HUES6 (cell line): Measurements from ENCODE around the gene CRTAP.
A peak's percentile ranks its signal among the peaks of the same experiment; 100 is the strongest.
"Not testable (repeated sequence)": the region's sequence is repeated elsewhere in the genome, so short reads cannot be mapped to it uniquely, and the experiment has no call there.

Experiments used
- H3K27ac ChIP-seq: 2 replicates; pipeline ENCODE4 v1.7.0; 2013; ENCODE audit warnings: low read depth, mild to moderate bottlenecking, low read length, inconsistent platforms
- H3K27me3 ChIP-seq: 2 replicates; pipeline ENCODE4 v1.6.1; 2013; ENCODE audit warnings: low read length; ENCODE audit not compliant: control insufficient read depth, insufficient read depth
- H3K36me3 ChIP-seq: 2 replicates; pipeline ENCODE4 v1.6.1; 2013; ENCODE audit warnings: low read length; ENCODE audit not compliant: control insufficient read depth, insufficient read depth
- H3K4me1 ChIP-seq: 2 replicates; pipeline ENCODE4 v1.6.1; 2013; ENCODE audit warnings: low read length; ENCODE audit not compliant: control insufficient read depth, insufficient read depth
- H3K4me3 ChIP-seq: 2 replicates; pipeline ENCODE4 v1.5.1; 2013; ENCODE audit warnings: low read depth, low read length
- H3K9ac ChIP-seq: one replicate; pipeline ENCODE4 v1.6.1; 2013; ENCODE audit warnings: mild to moderate bottlenecking, low read length
- H3K9me3 ChIP-seq: 2 replicates; pipeline ENCODE4 v1.6.1; 2013; ENCODE audit warnings: low read depth, low read length; ENCODE audit not compliant: control insufficient read depth, insufficient read depth

CRTAP gene

GRCh38 chr3:33100229-33100628, 13.6 kb upstream of the CRTAP start:
- no peaks in the 10 kb centered on the region for H3K36me3 ChIP-seq
- H3K27ac ChIP-seq = no peak overlapping the region
- H3K4me3 ChIP-seq = no peak overlapping the region
- no peak overlapping the region for H3K9ac ChIP-seq
- no peaks in the 10 kb centered on the region for H3K27me3 ChIP-seq
- peaks cover 8% of the 10 kb centered on the region for H3K4me1 ChIP-seq
- H3K9me3 ChIP-seq = no peaks in the 10 kb centered on the region

DNA sequence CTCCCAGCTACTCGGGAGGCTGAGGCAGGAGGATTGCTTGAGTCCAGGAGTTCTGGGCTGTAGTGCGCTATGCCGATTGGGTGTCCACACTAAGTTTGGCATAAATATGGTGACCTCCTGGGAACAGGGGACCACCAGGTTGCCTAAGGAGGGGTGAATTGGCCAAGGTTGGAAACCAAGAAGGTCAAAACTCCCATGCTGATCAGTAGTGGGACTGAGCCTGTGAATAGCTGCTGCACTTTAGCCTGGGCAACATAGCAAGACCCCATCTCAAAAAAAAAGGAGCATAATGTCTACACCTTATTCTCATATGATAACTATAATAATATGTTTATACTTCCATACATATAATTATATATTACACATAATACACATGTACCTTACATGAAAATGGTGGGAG, 10.8 kb upstream of the CRTAP start:
- H3K27ac ChIP-seq = no peak overlapping the region
- no peaks in the 10 kb centered on the region for H3K27me3 ChIP-seq
- no peaks in the 10 kb centered on the region for H3K9me3 ChIP-seq
- H3K9ac ChIP-seq = no peak overlapping the region
- H3K4me1 ChIP-seq = no peaks in the 10 kb centered on the region
- H3K4me3 ChIP-seq = no peak overlapping the region
- H3K36me3 ChIP-seq = no peaks in the 10 kb centered on the region

DNA sequence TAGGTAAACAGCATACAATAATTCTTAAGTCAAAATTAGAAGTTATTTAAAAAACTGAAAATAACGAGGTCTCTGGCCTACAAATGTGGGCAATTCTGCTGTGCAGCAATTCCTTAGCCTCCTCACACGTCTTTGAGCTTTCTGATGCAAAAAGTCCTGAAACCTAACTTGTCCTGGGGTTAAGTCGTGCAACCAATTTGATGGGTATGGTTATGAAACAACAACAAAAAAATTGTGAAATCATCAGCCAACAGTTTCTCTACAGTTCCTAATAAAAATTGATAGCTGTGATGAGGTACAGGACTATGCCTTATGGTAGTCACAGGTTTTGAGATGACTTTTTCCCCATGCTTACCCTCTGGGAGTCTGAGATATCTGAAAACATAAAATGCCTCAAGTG, 10.3 kb upstream of the CRTAP start:
- Histone ChIP-seq H3K9ac (no peak overlapping the region), H3K4me3 (no peak overlapping the region), H3K27me3 (no peaks in the 10 kb centered on the region), H3K36me3 (no peaks in the 10 kb centered on the region), H3K4me1 (no peaks in the 10 kb centered on the region), H3K9me3 (no peaks in the 10 kb centered on the region), H3K27ac (no peak overlapping the region)

DNA sequence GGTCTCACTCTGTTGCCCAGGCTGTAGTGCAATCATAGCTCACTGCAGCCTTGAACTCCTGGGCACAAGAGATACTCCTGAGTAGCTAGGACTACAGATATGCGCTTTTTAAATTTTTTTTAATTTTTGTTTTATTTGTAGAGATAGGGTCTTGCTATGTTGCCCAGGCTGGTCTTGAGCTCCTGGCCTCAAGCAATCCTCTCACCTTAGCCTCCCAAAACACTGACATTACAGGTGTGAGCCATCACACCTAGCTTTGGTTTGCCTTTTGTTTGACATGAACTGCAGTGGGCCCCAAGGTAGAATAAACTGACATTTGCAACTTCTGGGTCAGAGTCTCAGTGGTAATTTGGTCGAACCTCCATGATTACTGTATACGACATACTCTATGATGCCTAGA, 9.0 kb upstream of the CRTAP start:
- no peaks in the 10 kb centered on the region for H3K27me3 ChIP-seq
- H3K4me3 ChIP-seq = no peak overlapping the region
- no peaks in the 10 kb centered on the region for H3K9me3 ChIP-seq
- no peak overlapping the region for H3K9ac ChIP-seq
- no peaks in the 10 kb centered on the region for H3K36me3 ChIP-seq
- H3K27ac ChIP-seq = no peak overlapping the region
- H3K4me1 ChIP-seq = no peaks in the 10 kb centered on the region

DNA sequence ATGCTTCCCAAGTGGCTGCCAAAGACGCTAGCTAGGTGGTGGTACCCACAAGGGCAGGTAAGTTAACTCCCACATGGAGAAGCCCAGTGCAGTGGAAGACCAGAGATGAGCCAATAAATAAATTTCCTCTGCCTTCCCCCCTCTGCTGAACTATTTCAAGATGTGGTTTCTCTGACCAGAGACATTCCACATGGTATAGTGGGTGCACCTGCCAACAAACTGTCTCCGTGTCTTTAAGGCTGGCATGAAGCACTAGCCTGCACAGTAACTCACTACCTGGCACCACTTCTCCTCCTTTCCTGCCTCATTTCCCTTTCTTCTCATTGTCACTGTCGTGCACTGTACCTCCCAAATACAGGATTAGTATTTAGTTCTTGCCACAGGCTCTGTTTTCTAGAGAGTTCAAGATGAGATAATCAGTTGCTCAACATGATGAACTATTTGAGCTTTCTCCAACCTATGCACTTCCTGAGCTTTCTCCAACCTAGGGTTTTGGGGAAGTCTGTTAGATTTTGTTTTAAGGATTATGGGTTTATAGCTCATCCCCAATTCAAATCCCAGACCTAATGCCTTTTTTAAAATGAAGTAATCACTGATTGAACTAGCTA, 8.4 kb upstream of the CRTAP start:
- no peak overlapping the region for H3K9ac ChIP-seq
- no peak overlapping the region for H3K4me3 ChIP-seq
- H3K9me3 ChIP-seq = no peaks in the 10 kb centered on the region
- H3K4me1 ChIP-seq = no peaks in the 10 kb centered on the region
- no peaks in the 10 kb centered on the region for H3K36me3 ChIP-seq
- H3K27ac ChIP-seq = no peak overlapping the region
- H3K27me3 ChIP-seq = no peaks in the 10 kb centered on the region

- not testable (repeated sequence) for H3K9me3 ChIP-seq, H3K9ac ChIP-seq, H3K36me3 ChIP-seq, H3K27me3 ChIP-seq, H3K4me3 ChIP-seq, H3K27ac ChIP-seq, H3K4me1 ChIP-seq
Observed at GRCh38 chr3:33106854-33107253, 7.0 kb upstream of the CRTAP start.

- peaks cover 5% of the 10 kb centered on the region; the same call in 1 of the 2 replicates for H3K9me3 ChIP-seq
- no peak overlapping the region for H3K9ac ChIP-seq
- no peaks in the 10 kb centered on the region for H3K36me3 ChIP-seq
- H3K27me3 ChIP-seq = no peaks in the 10 kb centered on the region
- 0 out of 2 replicates have a peak, but pooled peaks cover 7% of the 10 kb centered on the region for H3K4me1 ChIP-seq
- H3K4me3 ChIP-seq = no peak overlapping the region
- H3K27ac ChIP-seq = no peak overlapping the region
Observed at GRCh38 chr3:33111581-33111980, 2.2 kb upstream of the CRTAP start.

GRCh38 chr3:33114622-33115023, 809 bp downstream of the CRTAP start:
- Histone ChIP-seq H3K4me3 (peak overlapping the region; percentile 78), H3K9me3 (peaks cover 5% of the 10 kb centered on the region; the same call in 1 of the 2 replicates), H3K9ac (peak overlapping the region; percentile 41), H3K4me1 (0 out of 2 replicates have a peak, but pooled peaks cover 7% of the 10 kb centered on the region), H3K36me3 (no peaks in the 10 kb centered on the region; the same call in none of the 2 replicates), H3K27ac (no peak overlapping the region), H3K27me3 (no peaks in the 10 kb centered on the region)

DNA sequence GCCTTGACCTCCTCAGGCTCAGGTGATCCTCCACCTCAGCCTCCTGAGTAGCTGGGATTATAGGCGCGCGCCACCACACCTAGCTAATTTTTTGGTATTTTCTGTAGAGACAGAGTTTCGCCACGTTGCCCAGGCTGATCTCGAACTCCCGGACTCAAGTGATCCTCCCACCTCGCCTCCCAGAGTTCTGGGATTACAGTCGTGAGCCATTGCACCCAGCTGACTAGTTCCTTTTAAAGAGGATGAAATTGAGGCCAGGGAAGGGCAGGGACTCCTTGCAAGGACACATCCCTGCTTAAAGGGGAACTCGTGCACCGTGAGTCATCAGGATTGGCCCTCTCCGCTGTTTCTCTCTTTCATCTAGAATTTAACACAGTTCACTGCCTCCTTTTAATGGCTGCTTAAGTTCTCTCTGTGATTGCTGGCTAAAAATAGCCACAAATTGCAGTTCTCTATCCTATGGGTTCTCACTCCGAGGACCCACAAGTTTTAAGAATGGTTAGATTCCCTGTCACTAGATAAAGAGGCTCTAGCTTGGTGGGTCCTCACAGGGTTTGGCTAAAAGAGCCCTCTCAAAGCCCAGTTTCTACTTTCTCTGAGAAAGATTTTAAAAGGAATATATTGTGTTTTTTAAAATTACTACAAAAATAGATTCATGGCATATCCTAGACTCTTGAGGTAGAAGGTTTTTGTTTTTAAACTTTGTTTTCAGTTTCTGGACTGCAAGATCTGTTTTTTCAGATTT, 1.4 kb downstream of the CRTAP start:
- peak overlapping the region; percentile 78 for H3K4me3 ChIP-seq
- H3K36me3 ChIP-seq = peaks cover 5% of the 10 kb centered on the region
- peak overlapping the region; percentile 41 for H3K9ac ChIP-seq
- 0 out of 2 replicates have a peak, but pooled peaks cover 7% of the 10 kb centered on the region for H3K4me1 ChIP-seq
- H3K27ac ChIP-seq = no peak overlapping the region
- peaks cover 5% of the 10 kb centered on the region; the same call in 1 of the 2 replicates for H3K9me3 ChIP-seq
- H3K27me3 ChIP-seq = no peaks in the 10 kb centered on the region

GRCh38 chr3:33117461-33117860, 3.6 kb downstream of the CRTAP start:
- H3K27ac ChIP-seq = no peak overlapping the region
- H3K9me3 ChIP-seq = peaks cover under 1% of the 10 kb centered on the region; the same call in 1 of the 2 replicates
- no peak overlapping the region for H3K4me3 ChIP-seq
- H3K36me3 ChIP-seq = peaks cover 22% of the 10 kb centered on the region
- 0 out of 2 replicates have a peak, but pooled peaks cover 7% of the 10 kb centered on the region for H3K4me1 ChIP-seq
- no peaks in the 10 kb centered on the region for H3K27me3 ChIP-seq
- no peak overlapping the region for H3K9ac ChIP-seq

GRCh38 chr3:33119891-33120290, 6.1 kb downstream of the CRTAP start:
- 0 out of 2 replicates have a peak, but pooled peaks cover 5% of the 10 kb centered on the region for H3K4me1 ChIP-seq
- no peak overlapping the region for H3K27ac ChIP-seq
- H3K27me3 ChIP-seq = no peaks in the 10 kb centered on the region
- no peak overlapping the region for H3K4me3 ChIP-seq
- no peak overlapping the region for H3K9ac ChIP-seq
- no peaks in the 10 kb centered on the region for H3K9me3 ChIP-seq
- H3K36me3 ChIP-seq = peaks cover 40% of the 10 kb centered on the region
